IMR-90 (cell line): ENCODE results near the gene MYL6. TPM values are rescaled to one million over a fixed set of nuclear protein-coding genes. Genes with fewer than 3 reads are reported as not detected.

Source experiments
- ATAC-seq: fragments of 200-7000 bp; cut with Tn5 transposase; 2 replicates; pipeline ENCODE4 v1.9.1; 2020; ENCODE audit warnings: low read depth, mild to moderate bottlenecking, moderate library complexity
- BruUV-seq: library from RNA; stranded (reverse); fragments of 400-500 nt; replicated peaks from 2 replicates; lab custom pipeline; 2021; lab: Mats Ljungman, UMichigan
- CTCF ChIA-PET: fragments of 300-600 bp; formaldehyde crosslinking; extraction: SDS; loops from one replicate; lab custom pipeline; 2021; ENCODE audit warnings: antibody characterized with exemption; lab: Yijun Ruan, JAX
- POLR2A ChIA-PET: fragments of 300-600 bp; sonication (Branson Sonifier 250); formaldehyde crosslinking; loops from one replicate; lab custom pipeline; 2022; ENCODE audit warnings: antibody characterized with exemption; ENCODE audit not compliant: unreplicated experiment; lab: Charles Lee
- DNase-seq: peaks from one replicate; pipeline ENCODE4 v3.0.0; 2013
- H2AFZ ChIP-seq: replicated peaks from 2 replicates; pipeline ENCODE3; 2013; ENCODE audit warnings: low read length, mild to moderate bottlenecking; ENCODE audit not compliant: poor library complexity
- H2AK5ac ChIP-seq: 2 replicates; pipeline ENCODE4 v1.6.1; 2013; ENCODE audit warnings: low read depth, low read length, inconsistent platforms
- H2AK9ac ChIP-seq: replicated peaks from 2 replicates; pipeline ENCODE3; 2013; ENCODE audit warnings: mild to moderate bottlenecking, low read depth, low read length, moderate library complexity; ENCODE audit not compliant: poor library complexity
- H2BK120ac ChIP-seq: 2 replicates; pipeline ENCODE4 v1.6.1; 2013; ENCODE audit warnings: low read depth, low read length, inconsistent platforms
- H2BK15ac ChIP-seq: 3 replicates; pipeline ENCODE4 v1.6.1; 2013; ENCODE audit warnings: low read depth, low read length, inconsistent platforms
- H2BK20ac ChIP-seq: 2 replicates; pipeline ENCODE4 v1.6.1; 2013; ENCODE audit warnings: low read depth, mild to moderate bottlenecking, inconsistent platforms, low read length, moderate library complexity
- H2BK5ac ChIP-seq: 2 replicates; pipeline ENCODE4 v1.6.1; 2013; ENCODE audit warnings: mild to moderate bottlenecking, low read depth, low read length, inconsistent platforms; ENCODE audit not compliant: poor library complexity, severe bottlenecking
- H3K14ac ChIP-seq: replicated peaks from 2 replicates; pipeline ENCODE4 v1.6.1; 2013; ENCODE audit warnings: low read depth, low read length, inconsistent platforms
- H3K18ac ChIP-seq: 2 replicates; pipeline ENCODE4 v1.6.1; 2013; ENCODE audit warnings: low read depth, low read length, control low read depth
- H3K23ac ChIP-seq: 2 replicates; pipeline ENCODE4 v1.6.1; 2013; ENCODE audit warnings: low read depth, low read length, inconsistent platforms
- H3K27ac ChIP-seq: 2 replicates; pipeline ENCODE4 v1.5.1; 2013; ENCODE audit warnings: mild to moderate bottlenecking, control low read depth, low read length; ENCODE audit not compliant: insufficient read depth
- H3K27me3 ChIP-seq: 2 replicates; pipeline ENCODE4 v1.6.1; 2013; ENCODE audit warnings: low read length; ENCODE audit not compliant: control insufficient read depth, insufficient read depth
- H3K36me3 ChIP-seq: 2 replicates; pipeline ENCODE4 v1.6.1; 2013; ENCODE audit warnings: low read length, mixed read lengths; ENCODE audit not compliant: control insufficient read depth, insufficient read depth
- H3K4ac ChIP-seq: 2 replicates; pipeline ENCODE4 v1.6.1; 2013; ENCODE audit warnings: low read depth, low read length, inconsistent platforms
- H3K4me1 ChIP-seq: 2 replicates; pipeline ENCODE4 v1.6.1; 2013; ENCODE audit warnings: low read length, mixed read lengths; ENCODE audit not compliant: control insufficient read depth, insufficient read depth
- H3K4me2 ChIP-seq: 2 replicates; pipeline ENCODE4 v1.6.1; 2013; ENCODE audit warnings: low read depth, mild to moderate bottlenecking, control low read depth, low read length, moderate library complexity
- H3K4me3 ChIP-seq: 2 replicates; pipeline ENCODE4 v1.5.1; 2013; ENCODE audit warnings: low read depth, mild to moderate bottlenecking, control low read depth, low read length, moderate library complexity; ENCODE audit not compliant: insufficient read depth
- H3K56ac ChIP-seq: 2 replicates; pipeline ENCODE4 v1.6.1; 2013; ENCODE audit warnings: low read length, inconsistent platforms; ENCODE audit not compliant: insufficient read depth; ENCODE audit errors: extremely low read depth
- H3K79me1 ChIP-seq, 2 experiments: 2 replicates each; pipeline ENCODE4 v1.6.1; 2013; ENCODE audit warnings: low read length in 2 of 2, inconsistent platforms in 1 of 2, low read depth in 1 of 2
- H3K9ac ChIP-seq: 2 replicates; pipeline ENCODE4 v1.6.1; 2013; ENCODE audit warnings: low read depth, low read length, control low read depth
- H3K9me1 ChIP-seq: 2 replicates; pipeline ENCODE4 v1.6.1; 2013; ENCODE audit warnings: low read length, inconsistent platforms; ENCODE audit not compliant: insufficient read depth
- H3K9me3 ChIP-seq: 2 replicates; pipeline ENCODE4 v1.6.1; 2013; ENCODE audit warnings: low read length; ENCODE audit not compliant: control insufficient read depth, insufficient read depth
- H4K20me1 ChIP-seq: 2 replicates; pipeline ENCODE4 v1.6.1; 2013; ENCODE audit warnings: low read length, inconsistent platforms; ENCODE audit not compliant: insufficient read depth
- H4K5ac ChIP-seq: 2 replicates; pipeline ENCODE4 v1.6.1; 2013; ENCODE audit warnings: mild to moderate bottlenecking, low read depth, low read length, control low read depth
- H4K8ac ChIP-seq, 2 experiments: 2 replicates each; pipeline ENCODE4 v1.6.1; 2013; ENCODE audit warnings: low read depth in 2 of 2, low read length in 2 of 2, control low read depth in 1 of 2, inconsistent platforms in 1 of 2
- H4K91ac ChIP-seq: 2 replicates; pipeline ENCODE4 v1.6.1; 2013; ENCODE audit warnings: low read depth, low read length, inconsistent platforms; ENCODE audit not compliant: insufficient read depth
- CEBPB ChIP-seq: IDR thresholded peaks from 2 replicates; pipeline ENCODE4 v1.6.1; 2012; ENCODE audit warnings: low read depth, low read length, improper control_type of control experiment
- CTCF ChIP-seq: conservative IDR thresholded peaks from 2 replicates; pipeline ENCODE4 v1.5.1; 2012; ENCODE audit warnings: mild to moderate bottlenecking, low read depth, low read length, improper control_type of control experiment
- NFE2L2 ChIP-seq: fragments of 150-350 bp; IDR thresholded peaks from 2 replicates; pipeline ENCODE4 v1.6.1; 2016; ENCODE audit warnings: low read depth, mild to moderate bottlenecking, low read length
- RAD21 ChIP-seq: IDR thresholded peaks from 2 replicates; pipeline ENCODE4 v1.6.1; 2012; ENCODE audit warnings: low read length, improper control_type of control experiment
- SMC3 ChIP-seq: fragments of 150-350 bp; IDR thresholded peaks from 2 replicates; pipeline ENCODE4 v1.6.1; 2016; ENCODE audit warnings: low read depth, mild to moderate bottlenecking, antibody characterized with exemption, low read length, moderate library complexity
- WGBS, 2 experiments: methylation state at CpG; one replicate each; pipeline versions ENCODE4 v1.1.5 to v1.1.7; 2013; ENCODE audit warnings: missing lambda C conversion rate in 2 of 2; ENCODE audit not compliant: insufficient read length in 1 of 2; ENCODE audit errors: extremely low coverage in 2 of 2; 5-methylcytosine and 5-hydroxymethylcytosine counted together
- dilution Hi-C: fragments of 300-500 bp; cut with HindIII; formaldehyde crosslinking; loops from one replicate; pipeline ENCODE4 v1.14.3; 2018; ENCODE audit warnings: low sequenced_read_pairs; ENCODE audit not compliant: unreplicated experiment
- in situ Hi-C: fragments of 300-500 bp; cut with MboI; formaldehyde crosslinking; loops from 3 replicates; pipeline ENCODE4 v1.14.3; 2019; ENCODE audit warnings: low sequenced_read_pairs, inconsistent platforms, mixed read lengths
- intact Hi-C: fragments of 100-400 bp; cut with micrococcal nuclease; formaldehyde crosslinking; loops from 2 replicates; pipeline ENCODE4 v1.10.0; 2022
- polyA plus RNA-seq, 3 experiments: library from polyadenylated mRNA; depleted of rRNA; stranded (reverse); fragments of >200 nt; gene quantifications; 2 replicates each; pipeline ENCODE4 v1.2.3, GENCODE V29; 2012; ENCODE audit warnings: low replicate concordance in 1 of 3
- total RNA-seq: library from RNA; depleted of rRNA; stranded (reverse); fragments of >200 nt; gene quantifications from 2 replicates; pipeline ENCODE4 v1.2.3, GENCODE V29; 2012

Gene MYL6
- total and polyA plus RNA-seq, 2 of the 4 experiments (the other 2 are of a cell fraction): 4,816 to 6,979 TPM

GRCh38 chr12:56193025-56193578, 34.9 kb downstream of the MYL6 start:
- Histone ChIP-seq H3K4me2 (no peak overlapping the region), H2AFZ (no peak overlapping the region), H2AK9ac (no peak overlapping the region), H4K8ac (peak overlapping the region; percentile 87 to 98), H3K4me3 (no peak overlapping the region), H3K9ac (no peak overlapping the region), H2BK5ac (peak overlapping the region; percentile 44), H3K23ac (no peak overlapping the region), H3K79me1 (peaks cover 4 to 8% of the 10 kb centered on the region in 2 experiments; a peak in 3 of 4 replicates), H3K18ac (no peak overlapping the region), H4K91ac (peak overlapping the region; percentile 31; the same call in 1 of the 2 replicates), H3K27ac (no peak overlapping the region), H3K14ac (no peak overlapping the region), H3K9me3 (no peaks in the 10 kb centered on the region), H3K9me1 (0 out of 2 replicates have a peak, but pooled peaks cover 3% of the 10 kb centered on the region), H2BK15ac (0 out of 3 replicates have a peak overlapping the region, but pooled peaks have one; percentile 18), H3K4me1 (peaks cover 2% of the 10 kb centered on the region), H2BK120ac (peak overlapping the region; percentile 1; the same call in 1 of the 2 replicates), H4K20me1 (peaks cover 6% of the 10 kb centered on the region; the same call in 1 of the 2 replicates), H3K36me3 (no peaks in the 10 kb centered on the region), H2BK20ac (peak overlapping the region; percentile 38; the same call in 1 of the 2 replicates), H3K27me3 (no peaks in the 10 kb centered on the region), H2AK5ac (no peak overlapping the region), H3K56ac (no peak overlapping the region), H4K5ac (peak overlapping the region; percentile 93), H3K4ac (peak overlapping the region; percentile 1; the same call in 1 of the 2 replicates)
- DNase-seq (peak; percentile 87), ATAC-seq (0 out of 2 replicates have a peak, but pooled peaks have one; percentile 9)
- ChIA-PET CTCF (interaction anchor here (0.6 to 1.0 kb wide), 2 partner anchors 28 to 57 kb away, joined by 3 to 7 read pairs; partner anchors contain the start of gene RNF41), POLR2A (no interaction called here)
- WGBS, 2 experiments: no CpG with 5 or more reads among the region's 1 CpG
- no TSS peak for BruUV-seq
- in situ Hi-C loops (no loop called here), dilution Hi-C loops (no loop called here), intact Hi-C loops (loop anchor here (1.0 to 2.0 kb wide), 4 partner anchors 31 to 272 kb away; partner anchors contain the start of gene NABP2)
- TF ChIP-seq CTCF: peak; percentile 95
- no peak for TF ChIP-seq NFE2L2
- TF ChIP-seq RAD21: peak; percentile 86
- no peak for TF ChIP-seq CEBPB
- TF ChIP-seq SMC3: peak; percentile 83
